ACHN (cell line): Measurements from ENCODE around the gene HUS1.
"Not testable (repeated sequence)": the region's sequence is repeated elsewhere in the genome, so short reads cannot be mapped to it uniquely, and the experiment has no call there.

Source experiments
- DNase-seq: peaks from one replicate; pipeline ENCODE4 v3.0.0-alpha.2; 2015
- in situ Hi-C: cut with HindIII; loops from 2 replicates; pipeline ENCODE4 v1.10.0; 2017; ENCODE audit warnings: low sequenced_read_pairs, low pct_ligation_motif_present, low pct_unique_long_range_greater_than_20kb

Gene HUS1

DNA sequence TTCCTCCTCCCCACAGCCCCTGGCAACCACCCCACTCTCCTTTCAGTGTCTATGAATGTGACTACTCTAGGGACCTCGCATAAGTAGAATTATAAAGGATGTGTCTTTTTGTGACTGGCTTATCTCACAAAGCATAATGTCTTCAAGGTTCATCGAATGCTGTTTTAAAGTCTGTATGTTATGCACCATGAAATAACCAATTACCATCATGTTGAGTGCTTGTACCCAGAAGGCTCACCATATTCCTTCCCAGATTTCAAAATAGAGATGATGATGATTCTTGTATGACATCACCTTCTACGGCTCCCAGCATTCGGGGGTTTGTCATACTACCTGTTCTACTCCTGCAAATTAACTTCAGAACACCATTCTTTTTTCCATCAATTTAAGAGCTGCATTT lies 43.1 kb downstream of the HUS1 start:
- DNase-seq: no peak
- in situ Hi-C loops: no loop called here

GRCh38 chr7:47935336-47935735 lies 44.1 kb downstream of the HUS1 start:
- DNase-seq: no peak
- in situ Hi-C loops: no loop called here

DNA sequence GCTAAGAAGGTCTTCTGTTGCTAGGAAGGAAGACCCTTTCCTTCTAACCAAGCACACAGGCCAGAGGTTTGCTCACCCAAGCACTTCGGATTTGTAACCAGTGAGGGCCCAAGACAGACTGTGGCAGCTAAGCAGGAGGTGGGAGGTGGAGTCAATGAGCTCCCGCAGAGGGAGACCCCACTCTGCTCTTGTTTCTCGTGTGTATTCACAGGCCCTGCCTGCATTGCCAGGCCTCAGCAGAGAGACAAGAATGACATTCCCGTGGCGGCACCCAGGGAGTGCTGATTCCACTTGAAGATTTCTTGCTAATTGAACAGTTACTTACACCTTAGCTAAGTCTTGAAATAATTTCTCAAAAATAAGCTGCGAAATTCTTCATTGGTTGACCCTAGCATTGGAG lies 44.6 kb downstream of the HUS1 start:
- in situ Hi-C loops: no loop called here
- no peak for DNase-seq

GRCh38 chr7:47933215-47933614 lies 46.2 kb downstream of the HUS1 start:
- DNase-seq: no peak
- in situ Hi-C loops: no loop called here

GRCh38 chr7:47932466-47933037 lies 46.9 kb downstream of the HUS1 start:
- in situ Hi-C loops: no loop called here
- DNase-seq: no peak

- no peak for DNase-seq
- in situ Hi-C loops: no loop called here
Measured at GRCh38 chr7:47932016-47932415, 47.4 kb downstream of the HUS1 start.

DNA sequence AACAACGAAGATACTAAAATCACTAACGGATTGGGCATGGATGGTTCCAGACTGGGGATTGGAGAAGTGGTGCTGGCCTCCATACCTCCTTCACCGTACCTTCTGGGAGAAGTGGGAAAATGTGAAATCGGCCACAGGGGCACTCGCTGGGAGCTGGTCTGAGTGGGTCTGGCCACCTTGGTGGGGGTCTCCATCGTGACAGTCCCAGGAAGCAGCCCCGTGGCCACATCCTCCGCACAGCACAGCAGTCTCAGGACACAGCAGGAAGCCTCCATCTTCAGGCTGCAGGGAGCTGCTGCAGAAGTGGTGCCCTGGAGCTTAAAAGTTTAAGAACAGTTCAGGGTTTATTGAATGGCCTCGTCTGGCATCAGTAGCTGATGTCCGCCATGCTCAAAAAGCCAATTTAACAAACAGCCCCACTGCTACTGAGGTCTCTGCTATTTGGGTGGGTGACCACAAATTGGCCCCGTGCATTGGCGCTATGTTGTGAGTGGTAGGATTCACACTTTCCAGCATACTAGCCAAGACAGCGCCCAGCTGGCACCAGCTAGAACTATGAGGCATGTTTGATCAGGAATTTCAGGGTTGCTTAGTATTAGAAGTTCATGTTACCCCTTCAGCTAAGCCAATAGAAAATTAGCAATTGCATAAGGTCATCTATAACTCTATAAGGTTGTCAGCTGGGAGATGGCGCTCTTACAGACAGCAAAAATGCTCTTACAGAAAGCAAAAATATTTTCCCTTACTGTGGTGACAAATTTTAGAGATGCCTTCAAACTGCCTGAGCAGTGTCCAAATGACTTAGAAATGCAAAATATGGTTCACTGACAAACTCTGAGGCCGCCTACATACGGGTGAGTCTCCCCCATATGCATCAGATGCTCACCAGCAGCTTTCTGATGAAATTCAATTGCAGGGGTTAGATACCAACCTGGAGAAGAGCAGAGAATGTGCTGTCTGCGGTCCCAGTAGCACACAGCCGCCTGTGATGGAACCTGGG lies 48.1 kb downstream of the HUS1 start:
- in situ Hi-C loops: no loop called here
- no peak for DNase-seq

GRCh38 chr7:47924266-47924665 lies 55.1 kb downstream of the HUS1 start:
- in situ Hi-C loops: no loop called here
- DNase-seq: no peak

DNA sequence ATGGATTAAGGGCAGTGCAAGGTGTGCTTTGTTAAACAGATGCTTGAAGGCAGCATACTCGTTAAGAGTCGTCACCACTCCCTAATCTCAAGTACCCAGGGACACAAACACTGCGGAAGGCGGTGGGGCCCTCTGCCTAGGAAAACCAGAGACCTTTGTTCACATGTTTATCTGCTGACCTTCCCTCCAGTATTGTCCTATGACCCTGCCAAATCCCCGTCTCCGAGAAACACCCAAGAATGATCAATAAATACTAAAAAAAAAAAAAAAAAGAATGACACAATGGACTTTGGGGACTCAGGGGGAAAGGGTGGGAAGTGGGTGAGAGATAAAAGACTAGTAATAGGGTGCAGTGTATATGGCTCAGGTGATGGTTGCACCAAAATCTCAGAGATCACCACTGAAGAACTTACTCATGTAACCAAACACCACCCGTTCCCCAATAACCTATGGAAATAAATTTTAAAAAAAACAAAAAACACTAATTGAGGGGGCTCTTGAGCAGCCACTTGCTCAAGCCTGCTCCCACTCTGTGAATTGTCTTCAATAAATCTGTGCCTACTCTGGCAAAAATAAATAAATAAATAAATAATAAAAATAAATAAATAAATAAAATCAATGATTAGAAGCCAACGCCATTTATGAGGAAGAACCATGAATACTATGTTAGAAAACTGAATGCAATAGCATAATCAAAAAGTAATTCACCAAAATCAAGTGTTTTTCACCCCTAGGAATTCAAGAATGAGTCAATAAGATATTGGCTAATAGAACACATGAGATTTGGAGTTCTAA lies 56.1 kb downstream of the HUS1 start:
- in situ Hi-C loops, DNase-seq: not testable (repeated sequence)

GRCh38 chr7:47916514-47916913 lies 62.9 kb downstream of the HUS1 start:
- DNase-seq, in situ Hi-C loops: not testable (repeated sequence)

DNA sequence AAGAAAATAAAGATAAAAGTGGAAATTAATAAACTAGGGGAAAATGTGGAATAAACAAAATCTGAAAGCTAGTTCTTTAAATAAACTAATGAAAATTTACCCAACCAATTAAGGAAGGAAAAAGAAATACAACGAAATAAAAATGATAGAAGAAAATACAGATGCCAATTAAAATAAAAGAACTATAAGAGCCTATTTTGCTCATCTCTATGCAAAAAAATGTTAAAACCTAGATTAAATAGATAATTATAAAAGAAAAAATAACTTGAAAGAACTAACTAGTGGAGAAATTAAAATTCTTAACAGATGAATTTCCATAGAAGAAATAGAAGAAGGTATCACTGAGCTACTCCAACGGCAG lies 63.8 kb downstream of the HUS1 start:
- in situ Hi-C loops: no loop called here
- no peak for DNase-seq

- no peak for DNase-seq
- in situ Hi-C loops: no loop called here
Measured at GRCh38 chr7:47914717-47915615, 64.4 kb downstream of the HUS1 start.
